Measurements from ENCODE around the gene OLFM2. TPM values are rescaled to one million over a fixed set of nuclear protein-coding genes. Genes with fewer than 3 reads are reported as not detected.
A peak's percentile ranks its signal among the peaks of the same experiment; 100 is the strongest.

Gene OLFM2
- total RNA-seq, result 8.5 TPM
- long read RNA-seq, transcript OLFM2-201 (6 exons, 2,019 nt), result major isoform, 17 of 20 reads
- long read RNA-seq, partial matches to known transcripts, result 0 of 20 reads
- long read RNA-seq, other reads (novel, unspliced or antisense), result 2 of 20 reads

DNA sequence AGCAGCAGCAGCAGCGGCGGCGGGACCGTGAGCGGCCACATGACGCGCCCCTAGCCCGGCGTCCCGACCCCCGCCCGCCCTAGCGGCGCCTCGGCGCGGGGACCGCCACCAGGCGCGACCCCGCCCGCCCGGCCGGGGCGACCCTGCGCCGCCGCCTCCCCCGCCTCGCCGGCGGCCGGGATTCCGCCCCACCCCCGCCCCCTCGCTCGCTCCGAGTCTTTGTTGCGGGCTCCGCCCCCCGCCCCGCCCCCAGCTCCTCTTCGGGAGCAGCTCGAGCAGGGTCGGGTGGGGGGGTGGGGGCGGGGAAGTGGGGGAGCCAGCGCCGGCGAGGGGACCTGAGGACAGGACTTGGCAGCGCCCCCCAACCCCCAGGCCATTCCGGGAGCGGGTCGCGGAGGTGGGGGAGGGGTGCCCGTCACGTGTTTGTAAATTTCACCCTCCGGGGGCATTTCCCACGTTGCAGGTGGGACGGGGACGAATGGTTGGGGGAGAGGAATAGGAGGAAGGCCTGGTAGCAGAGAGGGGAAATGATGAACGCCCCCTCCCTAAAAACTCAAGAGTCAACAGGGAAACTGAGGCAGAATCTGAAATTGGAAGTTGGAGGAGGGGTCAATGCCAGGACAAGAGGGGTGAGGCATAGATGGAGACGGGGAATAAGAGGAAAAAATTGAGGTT lies at the start of gene OLFM2:
TSS of gene OLFM2 (minus strand) at position 190 of the 675 bp plus-strand sequence. CDS start at position 41, 149 bp downstream.
- intact Hi-C loops (cut with DNase I), result loop anchor here (10.0 kb wide), 1 partner anchor 88 kb away; no protein-coding TSS in a partner anchor
- H3K9me3 ChIP-seq, result no peaks in the 10 kb centered on the region
- peak within 1 kb of the TSS; percentile 40 for H3K4me3 ChIP-seq
- H3K36me3 ChIP-seq, result no peaks in the 10 kb centered on the region
- no peak within 1 kb of the TSS for H3K27ac ChIP-seq
- H3K4me1 ChIP-seq, result peaks cover 20% of the 10 kb centered on the region
- ATAC-seq (no peak), DNase-seq (no peak)
- H3K27me3 ChIP-seq (ENCODE audit: low read depth), result peaks cover 59% of the 10 kb centered on the region
- no peak for TF ChIP-seq CTCF (IDR thresholded peaks at IDR 0.05)

DNA sequence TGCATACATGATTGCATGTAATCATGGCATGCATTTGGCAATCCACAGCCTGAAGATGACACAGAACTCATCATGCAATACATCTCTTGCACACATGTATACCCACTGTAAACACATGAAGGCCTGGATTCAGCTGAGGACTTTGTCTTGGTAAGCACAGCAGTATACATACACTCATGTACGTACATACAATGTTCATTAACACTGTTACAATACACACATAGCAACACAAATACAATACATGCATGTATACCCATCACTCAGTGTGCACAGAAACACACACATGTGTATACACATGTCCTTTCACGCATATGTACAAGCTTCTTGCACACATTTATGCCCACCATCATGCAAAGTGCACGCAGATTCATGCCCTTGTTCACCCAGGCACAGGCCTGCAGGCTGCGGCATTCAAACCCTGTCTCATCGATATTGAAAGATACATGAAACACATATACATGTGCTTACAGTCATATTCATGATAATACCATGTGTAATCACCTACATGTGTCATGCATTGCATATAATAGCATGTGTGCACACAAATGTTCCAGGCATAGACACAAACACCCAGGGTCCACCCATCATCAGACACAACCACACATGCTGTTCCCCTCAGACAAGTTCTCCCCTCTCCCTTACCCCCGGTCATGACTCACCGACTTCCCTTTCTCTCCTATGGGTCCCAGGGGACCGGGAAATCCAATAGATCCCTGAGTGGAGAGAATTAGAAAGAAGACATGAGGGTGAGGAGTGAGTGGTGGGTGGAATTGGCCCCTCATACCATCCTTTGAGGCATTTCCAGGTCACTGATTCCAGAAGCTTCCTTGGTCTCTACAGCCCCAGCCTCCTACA lies 45.3 kb upstream of the OLFM2 start:
- no peak overlapping the region for H3K4me3 ChIP-seq
- H3K27me3 ChIP-seq (ENCODE audit: low read depth), result peaks cover 5% of the 10 kb centered on the region
- no peaks in the 10 kb centered on the region for H3K9me3 ChIP-seq
- intact Hi-C loops (cut with DNase I), result no loop called here
- H3K36me3 ChIP-seq, result peaks cover 10% of the 10 kb centered on the region
- ATAC-seq (no peak), DNase-seq (no peak)
- peaks cover 6% of the 10 kb centered on the region for H3K4me1 ChIP-seq
- TF ChIP-seq CTCF (IDR thresholded peaks at IDR 0.05), result no peak
- H3K27ac ChIP-seq, result no peak overlapping the region

DNA sequence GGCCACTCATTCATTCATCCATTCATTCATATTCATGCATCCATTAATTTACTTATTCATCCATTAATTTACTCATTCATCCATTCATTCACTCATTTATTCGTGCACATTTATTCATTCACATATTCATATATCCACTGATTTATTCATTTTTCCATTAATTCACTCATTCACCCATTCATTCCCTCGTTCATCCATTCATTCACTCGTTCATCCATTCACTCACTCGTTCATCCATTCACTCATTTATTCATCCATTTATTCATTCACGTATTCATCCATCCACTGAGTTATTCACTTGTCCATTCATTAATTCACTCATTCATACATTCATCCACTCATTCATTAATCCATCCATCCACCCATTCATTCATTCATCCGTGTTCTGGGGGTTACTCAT lies 35.8 kb upstream of the OLFM2 start:
- Histone ChIP-seq H3K36me3 (peaks cover 16% of the 10 kb centered on the region), H3K9me3 (no peaks in the 10 kb centered on the region), H3K4me3 (no peak overlapping the region), H3K27me3 (ENCODE audit: low read depth) (peaks cover 8% of the 10 kb centered on the region), H3K4me1 (no peaks in the 10 kb centered on the region), H3K27ac (no peak overlapping the region)
- TF ChIP-seq CTCF (IDR thresholded peaks at IDR 0.05), result no peak
- ATAC-seq (no peak), DNase-seq (no peak)
- intact Hi-C loops (cut with DNase I), result no loop called here

- ATAC-seq (no peak), DNase-seq (no peak)
- Histone ChIP-seq H3K4me1 (no peaks in the 10 kb centered on the region), H3K9me3 (no peaks in the 10 kb centered on the region), H3K27me3 (ENCODE audit: low read depth) (peaks cover 11% of the 10 kb centered on the region), H3K4me3 (no peak overlapping the region), H3K27ac (no peak overlapping the region), H3K36me3 (peaks cover 16% of the 10 kb centered on the region)
- TF ChIP-seq CTCF (IDR thresholded peaks at IDR 0.05), result no peak
- intact Hi-C loops (cut with DNase I), result no loop called here
Observed at GRCh38 chr19:9971166-9971897, 35.0 kb upstream of the OLFM2 start.

GRCh38 chr19:9970481-9970880 lies 34.2 kb upstream of the OLFM2 start:
- ATAC-seq, result no peak

More at GRCh38 chr19:9970481-9970880, 34.2 kb upstream of the OLFM2 start:
- no peak overlapping the region for H3K4me3 ChIP-seq
- peaks cover 18% of the 10 kb centered on the region for H3K27me3 ChIP-seq (ENCODE audit: low read depth)
- H3K36me3 ChIP-seq, result peaks cover 16% of the 10 kb centered on the region
- DNase-seq, result no peak
- intact Hi-C loops (cut with DNase I), result no loop called here
- H3K4me1 ChIP-seq, result no peaks in the 10 kb centered on the region
- H3K9me3 ChIP-seq, result no peaks in the 10 kb centered on the region
- no peak for TF ChIP-seq CTCF (IDR thresholded peaks at IDR 0.05)
- no peak overlapping the region for H3K27ac ChIP-seq

Data from lower lobe of right lung (tissue), 2 donors.